EH (cell line): ENCODE measurements around the gene UQCC2.
A peak's percentile ranks its signal among the peaks of the same experiment; 100 is the strongest.

Source experiments
- DNase-seq: peaks from one replicate; pipeline ENCODE4 v3.0.0-alpha.2; 2015; ENCODE audit warnings: low read depth

Gene UQCC2

GRCh38 chr6:33744001-33744848 lies 32.7 kb upstream of the UQCC2 start:
- DNase-seq: peak; percentile 76

GRCh38 chr6:33742837-33743236 lies 31.3 kb upstream of the UQCC2 start:
- no peak for DNase-seq

- DNase-seq: no peak
These were observed 30.6 kb upstream of the UQCC2 start for GRCh38 chr6:33742092-33742491.

- no peak for DNase-seq
These were observed 29.3 kb upstream of the UQCC2 start for GRCh38 chr6:33740794-33741193.

- DNase-seq: peak; percentile 63
These were observed 28.7 kb upstream of the UQCC2 start for GRCh38 chr6:33740204-33740608.

- no peak for DNase-seq
These were observed 28.1 kb upstream of the UQCC2 start for GRCh38 chr6:33739571-33739970.

GRCh38 chr6:33738879-33739278 lies 27.4 kb upstream of the UQCC2 start:
- no peak for DNase-seq

GRCh38 chr6:33738153-33738552 lies 26.7 kb upstream of the UQCC2 start:
- no peak for DNase-seq

- no peak for DNase-seq
These were observed 25.9 kb upstream of the UQCC2 start for GRCh38 chr6:33737267-33738026.

- DNase-seq: no peak
These were observed 23.7 kb upstream of the UQCC2 start for GRCh38 chr6:33735216-33735615.

GRCh38 chr6:33733709-33734007 lies 22.2 kb upstream of the UQCC2 start:
- DNase-seq: no peak

- peak; percentile 28 for DNase-seq
These were observed 21.6 kb upstream of the UQCC2 start for GRCh38 chr6:33732817-33733708.

- no peak for DNase-seq
These were observed 20.9 kb upstream of the UQCC2 start for GRCh38 chr6:33732385-33732784.

- DNase-seq: no peak
These were observed 20.3 kb upstream of the UQCC2 start for GRCh38 chr6:33731751-33732282.

- no peak for DNase-seq
These were observed 19.5 kb upstream of the UQCC2 start for GRCh38 chr6:33731035-33731434.

- no peak for DNase-seq
These were observed 19.1 kb upstream of the UQCC2 start for GRCh38 chr6:33730611-33731010.

GRCh38 chr6:33729059-33729458 lies 17.6 kb upstream of the UQCC2 start:
- DNase-seq: no peak

GRCh38 chr6:33728438-33728837 lies 16.9 kb upstream of the UQCC2 start:
- no peak for DNase-seq

GRCh38 chr6:33727932-33728331 lies 16.4 kb upstream of the UQCC2 start:
- no peak for DNase-seq

GRCh38 chr6:33727126-33727525 lies 15.6 kb upstream of the UQCC2 start:
- DNase-seq: no peak

GRCh38 chr6:33726696-33727095 lies 15.2 kb upstream of the UQCC2 start:
- DNase-seq: no peak
